GM19240 (cell line): ENCODE results near the gene YJU2.
"Not testable (repeated sequence)": the region's sequence is repeated elsewhere in the genome, so short reads cannot be mapped to it uniquely, and the experiment has no call there.

ENCODE experiments used
- DNase-seq: peaks from one replicate; pipeline ENCODE4 v3.0.0; 2011; ENCODE audit warnings: low spot score; ENCODE audit not compliant: insufficient read length

The YJU2 gene

GRCh38 chr19:4246767-4247593 is at the start of gene YJU2:
TSS of gene YJU2 (plus strand) at chr19:4247080. CDS start at chr19:4247147, 67 bp downstream.
- peak; percentile 99 for DNase-seq

- no peak for DNase-seq
These were observed 49.7 kb upstream of the YJU2 start for GRCh38 chr19:4197228-4197624.

GRCh38 chr19:4197625-4198466 is 49.0 kb upstream of the YJU2 start:
- no peak for DNase-seq

GRCh38 chr19:4198467-4199126 is 48.3 kb upstream of the YJU2 start:
- no peak for DNase-seq

- no peak for DNase-seq
These were observed 47.1 kb upstream of the YJU2 start for GRCh38 chr19:4199699-4200293.

GRCh38 chr19:4200940-4201542 is 45.8 kb upstream of the YJU2 start:
- no peak for DNase-seq

GRCh38 chr19:4201798-4202197 is 45.1 kb upstream of the YJU2 start:
- DNase-seq, result no peak

GRCh38 chr19:4206818-4207484 is 39.9 kb upstream of the YJU2 start:
- DNase-seq, result no peak

- no peak for DNase-seq
These were observed 38.3 kb upstream of the YJU2 start for GRCh38 chr19:4208385-4209094.

- DNase-seq, result no peak
These were observed 36.6 kb upstream of the YJU2 start for GRCh38 chr19:4210166-4210731.

GRCh38 chr19:4213116-4213515 is 33.8 kb upstream of the YJU2 start:
- DNase-seq, result no peak

GRCh38 chr19:4215807-4216206 is 31.1 kb upstream of the YJU2 start:
- DNase-seq, result no peak

- DNase-seq, result no peak
These were observed 30.0 kb upstream of the YJU2 start for GRCh38 chr19:4216846-4217245.

- DNase-seq, result no peak
These were observed 29.2 kb upstream of the YJU2 start for GRCh38 chr19:4217429-4218264.

- DNase-seq, result not testable (repeated sequence)
These were observed 28.4 kb upstream of the YJU2 start for GRCh38 chr19:4218523-4218922.

- no peak for DNase-seq
These were observed 26.7 kb upstream of the YJU2 start for GRCh38 chr19:4220188-4220587.

- no peak for DNase-seq
These were observed 22.4 kb upstream of the YJU2 start for GRCh38 chr19:4224470-4224869.

GRCh38 chr19:4225885-4226284 is 21.0 kb upstream of the YJU2 start:
- no peak for DNase-seq

- DNase-seq, result no peak
These were observed 19.1 kb upstream of the YJU2 start for GRCh38 chr19:4227771-4228170.
